GM19324 (cell line): ENCODE measurements around the gene GABBR2.
"Not testable (repeated sequence)": the region's sequence is repeated elsewhere in the genome, so short reads cannot be mapped to it uniquely, and the experiment has no call there.

ENCODE experiments used
- ATAC-seq: cut with Tn5 transposase; IDR thresholded peaks from one replicate; pipeline ENCODE4 v1.9.1; 2021; ENCODE audit warnings: mild to moderate bottlenecking, moderate library complexity; ENCODE audit not compliant: unreplicated experiment, low FRiP score

GABBR2 gene

GRCh38 chr9:98600631-98601030, 108.1 kb downstream of the GABBR2 start:
- no peak for ATAC-seq

GRCh38 chr9:98599566-98600216, 109.0 kb downstream of the GABBR2 start:
- ATAC-seq: no peak

- no peak for ATAC-seq
Observed at GRCh38 chr9:98598861-98599260, 109.9 kb downstream of the GABBR2 start.

GRCh38 chr9:98597236-98597771, 111.4 kb downstream of the GABBR2 start:
- no peak for ATAC-seq

GRCh38 chr9:98596486-98596885, 112.2 kb downstream of the GABBR2 start:
- ATAC-seq: no peak

GRCh38 chr9:98594546-98595160, 114.1 kb downstream of the GABBR2 start:
- no peak for ATAC-seq

- no peak for ATAC-seq
Observed at GRCh38 chr9:98593354-98594253, 115.1 kb downstream of the GABBR2 start.

GRCh38 chr9:98591696-98592095, 117.0 kb downstream of the GABBR2 start:
- ATAC-seq: no peak

GRCh38 chr9:98590101-98590500, 118.6 kb downstream of the GABBR2 start:
- ATAC-seq: no peak

- ATAC-seq: no peak
Observed at GRCh38 chr9:98589102-98589501, 119.6 kb downstream of the GABBR2 start.

GRCh38 chr9:98584853-98585438, 123.8 kb downstream of the GABBR2 start:
- ATAC-seq: not testable (repeated sequence)

- ATAC-seq: no peak
Observed at GRCh38 chr9:98584059-98584458, 124.7 kb downstream of the GABBR2 start.

GRCh38 chr9:98583417-98583816, 125.3 kb downstream of the GABBR2 start:
- ATAC-seq: no peak

GRCh38 chr9:98580956-98581355, 127.8 kb downstream of the GABBR2 start:
- ATAC-seq: no peak

GRCh38 chr9:98579700-98580099, 129.0 kb downstream of the GABBR2 start:
- ATAC-seq: no peak

- no peak for ATAC-seq
Observed at GRCh38 chr9:98577446-98577845, 131.3 kb downstream of the GABBR2 start.

- ATAC-seq: no peak
Observed at GRCh38 chr9:98576859-98577258, 131.9 kb downstream of the GABBR2 start.

- ATAC-seq: no peak
Observed at GRCh38 chr9:98576354-98576753, 132.4 kb downstream of the GABBR2 start.

GRCh38 chr9:98575379-98576346, 133.1 kb downstream of the GABBR2 start:
- ATAC-seq: peak; percentile 73
